ENCODE data around the gene OAF. TPM values are rescaled to one million over a fixed set of nuclear protein-coding genes. Genes with fewer than 3 reads are reported as not detected.
A peak's percentile ranks its signal among the peaks of the same experiment; 100 is the strongest.
"Not testable (repeated sequence)": the region's sequence is repeated elsewhere in the genome, so short reads cannot be mapped to it uniquely, and the experiment has no call there.

The OAF gene
- total RNA-seq, 1 donor from 2014 or later: 39.4 TPM

GRCh38 chr11:120172054-120172911, 38.5 kb upstream of the OAF start:
- peak; percentile 87 for TF ChIP-seq CTCF (conservative IDR thresholded peaks at IDR 0.05; ENCODE audit: low read depth, low read length)
- no peak for DNase-seq (ENCODE audit: low read depth)
- H3K4me3 ChIP-seq (ENCODE audit: low read depth, low read length): no peak overlapping the region

- no peak overlapping the region for H3K4me3 ChIP-seq (ENCODE audit: low read depth, low read length)
- no peak for DNase-seq (ENCODE audit: low read depth)
- TF ChIP-seq CTCF (conservative IDR thresholded peaks at IDR 0.05; ENCODE audit: low read depth, low read length): no peak
Measured at GRCh38 chr11:120173019-120173705, 37.7 kb upstream of the OAF start.

DNA sequence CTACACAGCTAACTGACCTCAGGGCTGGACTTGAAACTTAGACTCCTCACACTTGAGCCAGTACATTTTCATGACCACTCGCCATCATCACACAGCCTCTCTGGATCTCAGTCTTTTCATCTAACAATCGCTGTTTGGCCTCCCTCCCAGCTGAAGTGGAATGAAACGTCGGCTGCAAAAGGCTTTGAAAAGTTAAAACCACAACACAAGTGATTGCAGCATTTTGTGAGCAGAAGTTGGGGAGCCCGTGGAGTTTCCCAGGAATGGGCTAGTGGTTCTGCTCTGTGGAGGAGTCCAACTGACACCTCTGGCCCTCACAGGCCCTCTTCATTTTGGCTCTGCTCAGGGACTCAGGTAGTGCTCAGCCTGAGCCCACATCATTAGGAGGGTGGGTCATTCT, 37.0 kb upstream of the OAF start:
- TF ChIP-seq CTCF (conservative IDR thresholded peaks at IDR 0.05; ENCODE audit: low read depth, low read length): no peak
- no peak for DNase-seq (ENCODE audit: low read depth)
- H3K4me3 ChIP-seq (ENCODE audit: low read depth, low read length): no peak overlapping the region

- no peak for TF ChIP-seq CTCF (conservative IDR thresholded peaks at IDR 0.05; ENCODE audit: low read depth, low read length)
- no peak overlapping the region for H3K4me3 ChIP-seq (ENCODE audit: low read depth, low read length)
- DNase-seq (ENCODE audit: low read depth): no peak
Measured at GRCh38 chr11:120174866-120175265, 36.0 kb upstream of the OAF start.

- TF ChIP-seq CTCF (conservative IDR thresholded peaks at IDR 0.05; ENCODE audit: low read depth, low read length): no peak
- no peak overlapping the region for H3K4me3 ChIP-seq (ENCODE audit: low read depth, low read length)
- no peak for DNase-seq (ENCODE audit: low read depth)
Measured at GRCh38 chr11:120178561-120179056, 32.2 kb upstream of the OAF start.

DNA sequence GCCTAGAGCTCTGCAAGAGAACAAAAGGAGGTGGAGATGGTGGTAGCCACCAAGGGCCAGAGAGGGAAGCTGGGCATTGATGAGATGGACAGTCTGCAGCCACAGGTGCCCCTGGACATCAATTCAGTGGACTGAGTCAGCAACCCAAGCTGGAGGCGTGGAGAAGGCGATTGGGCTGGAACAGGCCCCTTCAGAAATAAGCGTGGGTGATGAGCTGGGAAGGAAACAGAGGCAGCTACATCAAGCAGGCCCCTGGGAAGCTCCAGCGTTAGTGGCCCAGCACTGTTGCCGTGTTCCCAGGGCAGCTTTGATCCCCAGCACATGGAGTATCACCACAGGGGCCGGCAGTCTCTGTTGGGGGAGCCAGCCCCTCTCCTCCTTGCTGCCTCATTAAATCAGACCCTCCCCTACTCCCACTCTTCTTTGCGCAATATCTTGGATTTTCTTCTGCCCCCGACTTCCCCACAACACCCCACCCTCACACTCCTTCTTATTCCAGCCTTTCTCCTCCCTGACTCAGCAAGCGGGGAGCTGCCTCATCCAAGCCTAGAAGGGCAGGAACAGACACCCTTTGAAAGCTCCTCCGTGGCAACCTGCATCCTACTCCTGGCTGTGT, 31.7 kb upstream of the OAF start:
- no peak for TF ChIP-seq CTCF (conservative IDR thresholded peaks at IDR 0.05; ENCODE audit: low read depth, low read length)
- H3K4me3 ChIP-seq (ENCODE audit: low read depth, low read length): no peak overlapping the region
- DNase-seq (ENCODE audit: low read depth): no peak

GRCh38 chr11:120180063-120180462, 30.8 kb upstream of the OAF start:
- DNase-seq (ENCODE audit: low read depth): not testable (repeated sequence)

More at GRCh38 chr11:120180063-120180462, 30.8 kb upstream of the OAF start:
- not testable (repeated sequence) for H3K4me3 ChIP-seq (ENCODE audit: low read depth, low read length)

All from epithelial cell of proximal tubule (primary cell).